ENCODE data around the gene PPDPF.

The PPDPF gene

DNA sequence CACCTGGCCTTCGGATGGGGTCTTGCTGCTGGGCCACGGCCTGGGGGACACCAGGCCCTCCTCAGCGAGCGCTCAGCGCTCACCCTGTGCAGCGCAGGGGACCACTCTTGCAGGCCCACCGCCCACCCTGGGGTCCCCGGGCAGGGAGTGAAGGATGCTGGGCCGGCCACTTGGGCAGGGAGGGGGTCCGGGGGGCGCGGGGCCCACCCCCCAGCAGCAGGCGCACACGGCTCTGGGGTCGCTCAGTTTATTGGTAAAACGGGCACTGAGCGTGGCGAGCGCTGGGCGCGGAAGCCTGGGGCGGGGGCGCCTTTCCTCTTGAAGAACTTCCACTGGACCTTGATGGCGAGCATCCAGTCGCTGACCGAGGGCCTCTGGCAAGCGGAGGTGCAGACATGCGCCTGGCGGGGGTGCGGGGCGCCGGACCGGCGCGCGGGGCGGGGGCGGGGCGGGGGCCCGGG is 32.8 kb upstream of the PPDPF start:
- no peak for DNase-seq

DNA sequence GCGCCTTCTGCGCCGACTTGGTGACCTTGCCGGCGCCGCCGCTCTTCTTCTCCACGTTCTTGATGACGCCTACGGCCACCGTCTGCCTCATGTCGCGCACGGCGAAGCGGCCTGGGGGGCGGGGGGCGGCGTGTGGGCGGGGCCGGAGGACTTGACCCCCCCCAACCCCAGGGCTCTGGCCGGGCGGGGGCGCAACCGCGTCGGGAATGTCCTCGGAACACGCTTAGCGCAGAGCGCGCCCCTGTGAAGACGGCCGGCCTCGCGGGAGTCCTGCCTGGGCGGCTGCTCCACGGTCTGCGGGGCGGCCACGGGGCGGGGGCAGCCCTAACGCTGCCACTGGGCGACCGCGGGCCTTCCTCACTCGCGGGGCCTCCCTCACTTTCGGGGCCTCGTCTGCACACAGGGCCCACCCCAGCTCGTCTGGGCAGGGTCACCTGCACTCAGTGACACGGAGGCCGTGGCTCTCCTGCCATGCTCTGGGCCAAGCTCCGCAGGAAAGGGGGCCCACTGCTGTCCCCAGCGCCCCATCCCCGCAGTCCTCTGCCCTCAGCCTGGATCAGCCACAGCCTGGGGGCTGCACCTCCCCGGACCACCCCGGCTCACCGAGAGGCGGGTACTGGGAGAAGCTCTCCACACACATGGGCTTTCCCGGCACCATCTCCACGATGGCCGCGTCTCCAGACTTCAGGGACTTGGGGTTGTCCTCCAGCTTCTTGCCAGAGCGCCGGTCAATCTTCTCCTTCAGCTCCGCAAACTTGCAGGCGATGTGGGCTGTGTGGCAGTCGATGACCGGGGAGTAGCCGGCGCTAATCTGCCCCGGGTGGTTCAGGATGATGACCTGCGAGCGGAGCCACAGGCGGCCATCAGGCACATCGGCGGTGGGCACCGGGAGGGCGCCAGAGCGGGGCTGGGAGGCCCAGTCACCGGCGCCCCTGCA is 32.0 kb upstream of the PPDPF start:
- no peak for DNase-seq

DNA sequence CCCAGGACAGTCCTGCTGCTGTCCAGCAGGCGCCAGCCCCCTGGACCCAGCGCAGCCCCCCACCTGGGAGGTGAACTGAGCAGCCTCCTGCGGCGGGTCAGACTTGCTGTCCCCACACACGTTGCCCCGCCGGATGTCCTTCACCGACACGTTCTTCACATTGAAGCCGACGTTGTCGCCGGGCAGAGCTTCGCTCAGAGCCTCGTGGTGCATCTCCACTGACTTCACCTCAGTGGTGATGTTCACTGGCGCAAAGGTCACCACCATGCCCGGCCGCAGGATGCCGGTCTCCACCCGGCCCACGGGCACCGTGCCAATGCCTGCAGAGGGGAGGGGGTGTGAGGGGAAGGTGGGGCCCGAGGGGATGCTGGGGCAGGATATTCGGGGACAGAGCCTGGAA is 30.1 kb upstream of the PPDPF start:
- no peak for DNase-seq

DNA sequence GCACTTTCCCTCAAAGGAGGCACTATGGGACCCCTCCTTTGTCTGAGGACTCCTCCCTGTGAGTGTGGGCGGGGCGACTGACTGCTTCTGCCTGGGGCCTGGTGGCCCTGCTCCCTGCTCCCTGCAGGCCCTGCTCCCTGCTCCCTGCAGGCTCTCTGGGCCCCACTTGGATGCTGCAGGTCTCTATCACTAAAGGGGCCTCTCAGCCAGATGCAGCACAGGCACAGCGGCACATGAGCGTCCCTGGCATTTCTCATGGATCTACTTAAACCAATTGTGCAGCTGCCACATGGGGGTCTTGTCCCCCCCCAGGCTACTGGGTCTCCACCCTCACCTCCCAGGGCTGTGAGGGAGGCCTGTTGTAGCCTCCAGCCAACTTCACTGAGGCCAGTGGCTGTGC is 29.5 kb upstream of the PPDPF start:
- no peak for DNase-seq

DNA sequence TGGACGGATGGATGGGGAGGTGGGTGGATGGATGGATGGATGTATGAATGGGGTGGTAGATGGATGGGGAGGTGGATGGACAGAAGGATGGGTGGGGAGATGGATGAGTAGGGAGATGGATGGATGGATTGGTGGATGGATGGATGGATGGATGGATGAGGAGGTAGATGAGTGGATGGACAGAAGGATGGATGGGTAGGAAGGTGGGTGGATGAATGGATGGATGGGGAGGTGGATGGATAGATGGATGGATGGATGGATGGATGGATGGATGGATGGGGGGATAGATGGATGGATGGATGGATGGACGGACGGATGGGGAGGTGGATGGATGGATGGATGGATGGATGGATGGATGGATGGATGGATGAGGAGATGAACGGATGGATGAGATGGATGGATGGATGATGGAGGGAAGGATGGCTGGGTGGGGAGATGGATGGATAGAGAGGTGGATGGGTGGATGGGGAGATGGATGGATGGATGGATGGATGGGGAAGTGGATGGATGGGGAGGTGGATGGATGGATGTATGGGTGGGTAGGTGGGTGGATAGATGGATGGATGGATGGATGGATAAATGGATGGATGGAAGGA is 28.8 kb upstream of the PPDPF start:
- DNase-seq = no peak

DNA sequence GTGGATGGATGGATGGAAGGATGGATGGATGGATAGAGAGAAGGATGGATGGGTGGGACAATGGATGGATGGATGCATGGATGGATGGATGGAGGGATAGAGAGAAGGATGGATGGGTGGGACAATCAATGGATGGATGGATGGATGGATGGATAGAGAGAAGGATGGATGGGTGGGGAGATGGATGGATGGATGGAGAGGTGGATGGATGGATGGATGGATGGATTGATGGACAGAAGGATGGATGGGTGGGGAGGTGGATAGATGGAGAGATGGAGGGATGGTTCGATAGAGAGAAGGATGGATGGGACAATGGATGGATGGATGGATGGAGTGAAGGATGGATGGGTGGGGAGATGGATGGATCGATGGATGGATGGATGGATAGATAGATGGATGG is 28.0 kb upstream of the PPDPF start:
- no peak for DNase-seq

DNA sequence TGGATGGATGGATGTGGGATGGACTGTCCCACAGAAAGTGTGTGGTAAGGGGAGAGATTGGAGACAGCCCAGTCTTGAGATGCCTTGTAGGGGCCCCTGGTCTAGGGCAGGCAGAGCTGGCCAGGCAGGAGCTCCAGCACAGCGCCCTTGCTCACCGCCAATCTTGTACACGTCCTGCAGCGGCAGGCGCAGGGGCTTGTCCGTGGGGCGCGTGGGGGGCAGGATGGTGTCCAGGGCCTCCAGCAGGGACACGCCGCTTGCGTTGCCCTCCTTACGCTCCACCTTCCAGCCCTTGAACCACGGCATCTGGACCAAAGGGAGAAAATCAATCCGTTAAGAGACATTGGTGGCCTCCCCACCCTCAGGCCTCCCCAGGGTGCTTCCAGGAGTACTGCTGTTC is 27.6 kb upstream of the PPDPF start:
- DNase-seq = no peak

DNA sequence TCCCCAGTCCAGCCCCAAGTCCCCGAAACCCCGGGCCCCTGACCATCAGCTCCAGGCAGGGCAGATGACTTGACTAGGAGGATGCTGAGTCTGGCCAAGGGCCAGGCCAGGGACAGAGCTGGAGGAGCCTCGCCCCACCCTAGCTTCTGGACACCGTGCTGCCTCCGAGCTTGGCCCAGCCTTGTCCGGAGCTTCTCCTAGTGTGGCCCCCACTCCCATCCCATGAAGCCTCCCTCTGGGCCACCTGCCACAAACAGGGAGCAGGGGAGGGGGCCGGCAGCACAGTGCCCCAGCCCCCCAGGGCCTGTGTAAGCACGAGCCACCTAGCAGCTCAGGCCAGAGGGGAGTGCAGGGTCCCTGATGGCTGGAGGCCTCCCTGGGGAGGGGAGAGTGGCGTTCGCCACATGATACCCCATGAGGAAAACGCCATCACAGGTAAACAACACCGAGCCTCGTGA is 27.0 kb upstream of the PPDPF start:
- no peak for DNase-seq

DNA sequence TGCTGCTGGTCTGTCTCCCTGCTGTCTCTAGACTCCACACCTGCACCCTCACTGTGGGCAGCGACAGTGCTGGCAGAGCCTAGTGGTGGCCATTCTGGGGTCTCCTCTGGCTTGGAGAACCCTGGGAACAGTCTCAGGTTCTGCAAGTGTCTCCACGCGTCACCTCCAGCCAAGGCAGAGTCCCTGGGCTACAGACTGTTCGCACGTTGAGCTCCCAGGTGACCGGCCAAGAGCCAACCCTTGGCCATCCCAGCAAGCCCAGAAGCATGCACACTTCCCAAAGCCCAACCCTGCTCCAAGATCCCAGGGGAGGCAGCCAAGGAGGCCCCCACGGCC is 26.5 kb upstream of the PPDPF start:
- no peak for DNase-seq

DNA sequence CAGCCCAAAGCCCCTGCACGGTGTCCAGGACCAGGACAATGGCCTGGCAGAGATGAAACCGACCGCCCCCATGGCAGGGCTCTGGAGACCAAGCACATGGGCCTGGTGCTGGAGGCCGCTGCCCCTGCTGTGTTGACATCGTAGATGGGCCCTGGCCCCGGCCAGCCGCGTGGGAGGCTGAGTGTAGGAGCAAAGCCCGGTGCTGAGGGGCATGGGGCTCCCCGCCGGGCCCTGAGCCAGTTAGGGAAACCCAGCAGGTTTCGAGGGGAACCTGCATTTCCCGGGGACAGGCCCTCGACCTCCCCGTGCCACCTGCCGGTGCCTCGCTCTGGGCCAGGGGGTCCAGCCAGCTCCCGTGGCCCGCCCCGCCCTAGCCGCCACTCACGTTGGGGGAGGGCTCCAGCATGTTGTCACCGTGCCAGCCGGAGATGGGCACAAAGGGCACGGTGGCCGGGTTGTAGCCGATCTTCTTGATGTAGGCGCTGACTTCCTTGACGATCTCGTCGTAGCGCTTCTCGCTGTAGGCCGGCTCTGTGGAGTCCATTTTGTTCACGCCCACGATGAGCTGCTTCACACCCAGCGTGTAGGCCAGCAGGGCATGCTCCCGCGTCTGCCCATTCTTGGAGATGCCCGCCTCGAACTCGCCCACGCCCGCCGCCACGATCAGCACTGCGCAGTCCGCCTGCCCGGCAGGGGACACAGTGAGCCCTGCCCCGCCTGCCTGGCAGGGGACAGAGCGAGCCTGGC is 26.0 kb upstream of the PPDPF start:
- no peak for DNase-seq

DNA sequence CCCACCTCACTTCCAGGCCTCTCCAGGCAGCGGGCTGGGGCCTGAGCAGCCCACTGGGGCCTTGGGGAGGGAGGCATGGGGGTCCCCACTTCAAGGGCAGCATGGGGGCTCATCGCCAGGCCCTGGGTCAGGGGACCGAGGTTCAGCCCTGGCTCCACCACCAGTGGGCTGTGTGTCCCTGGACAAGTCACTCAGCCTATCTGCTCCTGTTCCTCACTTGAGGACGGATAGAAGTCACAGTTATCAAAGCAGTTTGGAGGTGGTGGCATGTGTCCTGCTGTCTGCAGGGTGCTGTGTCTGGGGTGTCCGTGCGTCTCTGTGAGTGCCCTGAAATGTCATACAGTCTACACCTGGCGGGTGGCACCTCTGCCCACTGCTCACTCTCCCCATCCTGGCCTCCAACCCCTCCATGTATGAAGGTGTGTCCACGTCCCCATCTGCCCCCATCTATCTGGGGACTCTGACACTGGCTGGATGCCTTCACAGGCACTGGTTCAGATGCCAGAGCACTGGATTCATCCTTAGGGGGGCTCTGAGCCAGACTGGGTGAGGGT is 25.3 kb upstream of the PPDPF start:
- DNase-seq = no peak

DNA sequence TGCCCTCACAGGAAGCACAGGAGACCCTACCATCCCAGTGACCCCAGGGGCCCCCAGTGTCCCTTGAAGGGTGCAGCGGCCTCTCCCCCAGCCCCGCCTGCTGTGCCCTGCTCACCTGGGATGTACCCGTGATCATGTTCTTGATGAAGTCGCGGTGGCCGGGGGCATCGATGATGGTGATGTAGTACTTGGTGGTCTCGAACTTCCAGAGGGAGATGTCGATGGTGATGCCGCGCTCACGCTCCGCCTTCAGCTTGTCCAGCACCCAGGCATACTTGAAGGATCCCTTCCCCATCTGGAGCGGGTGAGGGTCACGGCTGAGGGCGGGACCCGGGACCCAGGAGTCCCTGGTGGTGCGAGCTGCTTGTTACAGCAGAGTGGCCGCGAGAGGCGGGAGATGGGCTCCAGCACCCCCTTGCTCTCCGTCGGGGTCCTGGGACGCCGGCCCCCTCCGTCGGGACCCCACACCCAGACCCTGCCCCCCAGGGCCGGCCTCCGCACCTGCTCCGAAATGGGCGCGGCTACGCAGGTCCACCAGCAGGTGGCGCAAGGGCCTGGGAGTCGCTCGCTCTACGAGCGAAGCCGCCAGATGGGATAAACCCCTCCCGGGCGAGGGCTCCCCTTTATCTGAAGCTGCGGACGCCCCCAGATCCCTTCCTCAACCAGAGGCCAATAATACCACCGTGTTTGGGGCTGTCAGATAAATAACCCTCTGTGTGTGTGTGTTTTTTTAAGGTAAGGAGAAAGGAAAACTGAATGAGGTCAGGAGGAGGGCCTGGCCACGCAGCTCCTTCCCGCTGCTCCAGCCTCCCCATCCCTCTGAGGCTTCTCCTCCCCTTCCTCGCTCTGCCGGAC is 24.6 kb upstream of the PPDPF start:
- DNase-seq = peak; percentile 31

DNA sequence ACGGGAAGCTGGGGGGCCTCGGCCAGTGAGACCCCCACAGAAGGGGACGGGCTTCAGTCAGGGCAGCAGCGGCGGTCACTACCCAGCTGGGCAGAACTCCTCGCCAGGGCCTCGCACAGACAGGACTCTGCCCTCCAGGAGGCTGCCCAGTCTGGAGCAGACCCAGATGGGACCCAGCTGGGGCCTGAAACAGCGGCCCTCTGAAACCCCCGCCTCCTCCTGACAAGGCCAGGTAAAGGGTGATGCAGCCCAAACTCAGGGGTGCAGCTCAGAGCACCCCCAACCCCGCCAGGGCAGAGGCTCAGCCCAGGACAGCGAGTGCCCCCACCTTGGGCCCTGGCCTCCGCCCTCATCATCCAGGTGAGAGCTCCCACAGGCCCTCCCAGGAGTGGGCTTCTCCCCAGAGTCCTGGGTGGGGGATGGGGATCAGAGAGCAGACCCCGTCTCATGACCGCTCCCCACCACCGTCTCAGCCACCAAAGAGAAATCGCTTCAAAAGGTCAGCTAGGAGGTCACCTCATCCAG is 23.9 kb upstream of the PPDPF start:
- no peak for DNase-seq

DNA sequence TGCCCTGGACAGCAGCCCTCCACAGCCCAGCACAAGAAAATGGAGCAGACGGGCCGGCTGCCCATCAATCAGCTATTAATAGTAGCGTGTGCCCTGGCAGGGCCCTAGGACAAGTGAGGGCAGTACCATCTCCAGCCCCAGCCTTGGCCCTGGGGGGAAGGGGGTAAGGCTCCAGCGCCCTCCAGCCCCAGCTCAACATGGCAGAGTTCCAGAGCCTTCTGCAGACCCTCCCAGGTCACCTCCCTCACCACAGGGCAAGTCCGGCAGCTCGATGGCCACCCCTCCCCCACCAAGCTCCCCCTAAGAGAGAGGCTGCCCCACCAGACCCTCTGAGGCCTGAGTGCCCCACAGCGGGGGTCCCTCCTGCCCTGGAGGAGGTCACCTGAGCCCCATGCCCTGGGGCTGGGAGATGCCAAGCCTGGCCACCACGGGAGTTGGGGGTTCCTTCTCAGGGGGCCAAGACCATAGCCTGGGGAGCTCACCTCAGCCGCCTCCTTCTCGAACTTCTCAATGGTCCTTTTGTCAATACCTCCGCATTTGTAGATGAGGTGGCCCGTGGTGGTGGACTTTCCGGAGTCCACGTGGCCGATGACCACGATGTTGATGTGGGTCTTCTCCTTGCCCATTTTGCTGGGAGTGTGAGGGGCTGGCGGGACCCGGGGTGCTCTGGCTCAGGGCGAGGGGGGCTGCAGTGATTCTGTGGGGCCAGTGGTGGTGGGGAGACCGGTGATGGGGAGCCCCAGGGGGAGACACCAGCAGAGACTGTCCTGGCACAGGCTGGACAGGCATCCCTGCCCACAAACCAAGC is 23.2 kb upstream of the PPDPF start:
- DNase-seq = no peak

DNA sequence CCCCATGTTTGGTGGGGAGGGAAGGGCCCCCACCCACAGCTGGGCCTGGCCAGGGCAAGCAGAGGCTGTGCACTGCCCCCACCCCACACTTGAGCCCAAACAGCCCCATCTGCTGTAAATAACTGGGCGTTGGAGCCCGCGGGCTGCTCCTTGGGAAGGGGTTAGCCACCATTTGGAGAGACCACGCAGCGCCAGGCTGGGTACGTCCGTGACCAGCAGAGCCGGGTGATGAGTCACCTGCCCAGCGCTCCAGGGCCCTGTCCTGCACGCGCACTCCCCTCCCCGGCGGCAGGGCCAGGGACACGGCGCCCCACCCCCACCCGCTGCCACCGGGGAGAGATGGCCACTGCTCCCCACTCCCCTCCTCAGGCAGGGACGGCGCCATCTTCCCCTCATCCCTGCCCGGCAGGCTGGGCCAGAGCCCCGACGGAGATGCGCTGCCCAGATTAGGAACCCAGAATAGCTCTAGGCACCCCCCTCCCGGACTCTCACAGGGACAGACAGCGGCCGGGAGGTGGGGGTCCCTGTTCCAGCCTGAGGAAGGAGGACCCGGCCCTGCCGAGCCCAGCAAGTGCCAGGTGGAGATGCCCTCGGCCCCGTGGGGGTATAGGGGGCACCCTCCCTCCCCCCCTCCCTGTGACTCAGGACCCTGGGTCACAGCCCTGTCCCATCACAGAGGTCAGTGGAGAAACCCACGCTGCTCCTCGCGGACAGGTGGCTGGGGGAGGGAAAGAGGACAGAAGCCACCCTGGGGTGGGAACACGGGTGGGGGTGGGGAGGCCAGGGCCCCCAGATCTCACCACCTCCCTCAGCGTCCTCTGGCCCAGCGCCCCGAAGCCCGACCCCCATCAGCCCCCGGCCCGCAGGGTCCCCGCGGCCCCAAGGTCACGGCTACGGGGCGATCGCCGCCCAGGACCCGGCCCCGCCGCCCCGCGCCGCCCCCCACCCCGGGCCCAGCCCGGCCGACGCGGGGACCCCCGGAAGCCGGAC is 22.3 kb upstream of the PPDPF start:
- DNase-seq = no peak

DNA sequence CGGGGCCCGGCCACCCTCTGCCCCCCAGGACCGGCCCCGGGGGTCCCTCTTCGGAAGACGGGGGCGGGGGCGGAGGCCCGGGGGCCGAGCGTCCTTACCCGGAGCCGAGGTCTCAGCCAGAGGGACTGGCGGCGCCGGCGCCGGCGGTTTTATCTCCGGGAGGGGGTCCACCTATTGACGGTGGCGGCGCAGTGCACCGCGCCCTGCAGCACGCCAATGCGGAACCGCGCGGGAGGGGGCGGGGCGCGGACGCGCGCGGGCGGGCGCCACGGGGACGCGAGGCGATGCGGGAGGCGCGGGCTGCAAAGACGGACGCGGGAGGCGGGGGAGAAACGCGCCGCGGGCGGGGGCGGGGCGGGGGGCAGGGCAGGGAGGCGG is 21.6 kb upstream of the PPDPF start, which contains the start of gene EEF1A2:
Gene EEF1A2, minus strand, starts transcription at position 124 of the 378 bp plus-strand sequence. CDS start 1,320 bp downstream, outside the sequence.
- DNase-seq = peak; percentile 45

DNA sequence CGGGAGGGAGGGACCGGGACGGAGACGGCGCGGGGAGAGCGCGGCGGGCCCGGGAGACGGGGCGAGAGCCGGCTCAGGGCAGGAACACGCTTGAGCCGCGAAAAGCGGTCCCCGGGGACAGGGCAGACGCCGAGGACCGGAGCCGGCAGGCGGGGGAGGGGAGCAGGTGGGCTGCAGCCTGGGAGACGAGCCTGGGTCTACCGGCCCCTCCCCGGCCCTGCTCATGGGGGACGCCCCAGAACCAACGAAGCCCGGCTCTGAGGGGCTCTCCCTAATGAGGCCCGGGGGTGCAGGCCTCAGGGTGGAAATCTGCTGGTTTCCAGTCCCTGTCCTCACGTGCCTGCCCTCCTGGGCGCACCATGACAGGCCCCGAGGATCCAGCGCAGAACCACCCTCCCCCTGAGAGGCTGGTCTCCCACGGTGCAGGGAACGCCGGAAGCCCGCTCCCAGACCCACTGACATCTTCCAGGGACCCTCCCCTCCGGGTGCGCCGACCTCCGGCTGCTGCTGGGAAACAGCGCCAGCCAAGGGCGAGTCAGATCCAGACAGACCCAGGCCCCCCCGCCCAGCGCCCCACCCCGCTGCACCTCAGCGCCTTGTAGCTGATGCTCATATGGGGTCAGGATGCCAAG is 21.1 kb upstream of the PPDPF start:
- DNase-seq = no peak

DNA sequence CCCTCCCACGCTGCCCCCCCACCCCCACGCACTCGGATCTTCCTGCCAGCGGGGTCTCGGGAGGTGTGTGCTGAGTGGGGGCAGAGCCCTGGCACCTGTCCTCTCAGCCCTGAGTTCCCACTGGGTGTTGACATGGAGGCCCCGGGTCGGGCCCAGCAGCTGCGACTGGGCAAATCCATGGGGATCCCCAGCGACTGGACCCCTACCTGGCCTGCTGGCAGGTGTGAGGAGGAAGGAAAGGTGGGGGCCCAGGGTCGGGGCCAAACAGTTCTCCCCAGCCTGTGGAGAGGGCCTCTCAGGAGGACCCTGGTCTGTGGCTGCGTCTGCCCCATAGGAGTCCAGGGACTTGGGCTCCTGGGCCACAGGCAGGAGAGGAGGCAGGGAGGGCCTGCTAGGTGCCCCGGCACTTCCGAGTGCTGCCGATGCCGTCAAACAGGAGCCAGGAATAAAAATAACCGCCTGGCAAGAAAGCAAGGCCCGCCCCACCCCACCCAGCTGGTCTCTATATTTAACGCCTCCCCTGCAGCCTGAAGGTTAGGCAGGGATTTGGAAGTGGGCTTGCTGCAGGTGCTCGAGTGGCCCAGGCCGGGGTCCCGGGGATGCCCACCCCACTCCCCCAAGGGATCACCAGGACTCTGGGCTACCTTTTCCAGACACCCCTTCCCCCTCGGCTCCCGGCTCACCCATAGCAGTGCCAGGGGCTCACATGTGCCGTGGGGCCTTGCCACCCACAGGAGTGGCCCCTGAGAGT is 20.2 kb upstream of the PPDPF start:
- DNase-seq = no peak

Measured in activated gamma-delta T cell (primary cell).